IPS DF 6.9 (cell line): Measurements from ENCODE around the gene EFL1.

Experiments used
- DNase-seq: peaks from one replicate; pipeline ENCODE4 v3.0.0-alpha.2; 2013; ENCODE audit warnings: low read depth, low spot score
- H3K27ac ChIP-seq: one replicate; pipeline ENCODE4 v1.5.1; 2013; ENCODE audit warnings: low read length, control low read depth
- H3K27me3 ChIP-seq: 2 replicates; pipeline ENCODE4 v1.6.1; 2013; ENCODE audit warnings: mild to moderate bottlenecking, low read length; ENCODE audit not compliant: control insufficient read depth, insufficient read depth
- H3K36me3 ChIP-seq: 2 replicates; pipeline ENCODE4 v1.6.1; 2013; ENCODE audit warnings: low read length; ENCODE audit not compliant: control insufficient read depth, insufficient read depth
- H3K4me1 ChIP-seq: 2 replicates; pipeline ENCODE4 v1.6.1; 2013; ENCODE audit warnings: low read length; ENCODE audit not compliant: control insufficient read depth, insufficient read depth
- H3K4me3 ChIP-seq: 2 replicates; pipeline ENCODE4 v1.5.1; 2013; ENCODE audit warnings: mild to moderate bottlenecking, low read length
- H3K9me3 ChIP-seq: 2 replicates; pipeline ENCODE4 v1.6.1; 2013; ENCODE audit warnings: low read length, inconsistent platforms; ENCODE audit not compliant: control insufficient read depth, insufficient read depth
- WGBS: extraction: QIAGEN DNeasy Blood & Tissue Kit; methylation state at CpG from one replicate; pipeline ENCODE4 v1.1.7; 2013; ENCODE audit warnings: mixed read lengths, missing lambda C conversion rate; ENCODE audit not compliant: insufficient read length, insufficient coverage; 5-methylcytosine and 5-hydroxymethylcytosine counted together

The EFL1 gene

GRCh38 chr15:82108489-82109078, 153.9 kb downstream of the EFL1 start:
- WGBS, result no CpG with 5 or more reads among the region's 9 CpGs
- DNase-seq, result no peak

GRCh38 chr15:82106679-82107078, 155.9 kb downstream of the EFL1 start:
- no CpG with 5 or more reads among the region's 5 CpGs for WGBS
- no peak overlapping the region for H3K27ac ChIP-seq
- H3K4me1 ChIP-seq, result peaks cover 2% of the 10 kb centered on the region; the same call in 1 of the 2 replicates
- no peaks in the 10 kb centered on the region; the same call in 1 of the 2 replicates for H3K27me3 ChIP-seq
- DNase-seq, result no peak
- no peaks in the 10 kb centered on the region for H3K36me3 ChIP-seq
- no peak overlapping the region for H3K4me3 ChIP-seq
- H3K9me3 ChIP-seq, result no peaks in the 10 kb centered on the region

More at GRCh38 chr15:82108489-82109078, 153.9 kb downstream of the EFL1 start:
- Histone ChIP-seq H3K9me3 (no peaks in the 10 kb centered on the region), H3K4me1 (peaks cover 2% of the 10 kb centered on the region; the same call in 1 of the 2 replicates), H3K4me3 (no peak overlapping the region), H3K36me3 (no peaks in the 10 kb centered on the region), H3K27me3 (no peaks in the 10 kb centered on the region; the same call in 1 of the 2 replicates), H3K27ac (no peak overlapping the region)

- Histone ChIP-seq H3K27me3 (no peaks in the 10 kb centered on the region; the same call in 1 of the 2 replicates), H3K9me3 (no peaks in the 10 kb centered on the region), H3K27ac (no peak overlapping the region), H3K4me1 (peaks cover 2% of the 10 kb centered on the region), H3K4me3 (no peak overlapping the region), H3K36me3 (no peaks in the 10 kb centered on the region)
- WGBS, result no CpG with 5 or more reads among the region's 7 CpGs
- no peak for DNase-seq
Measured at GRCh38 chr15:82105451-82106215, 156.9 kb downstream of the EFL1 start.

GRCh38 chr15:82103468-82103867, 159.1 kb downstream of the EFL1 start:
- no peaks in the 10 kb centered on the region for H3K9me3 ChIP-seq
- H3K4me3 ChIP-seq, result no peak overlapping the region
- no peaks in the 10 kb centered on the region for H3K27me3 ChIP-seq
- DNase-seq, result no peak
- H3K4me1 ChIP-seq, result peaks cover 3% of the 10 kb centered on the region
- no peaks in the 10 kb centered on the region for H3K36me3 ChIP-seq
- no CpG with 5 or more reads among the region's 6 CpGs for WGBS
- no peak overlapping the region for H3K27ac ChIP-seq

- no peaks in the 10 kb centered on the region for H3K27me3 ChIP-seq
- WGBS, result no CpG with 5 or more reads among the region's 12 CpGs
- no peaks in the 10 kb centered on the region for H3K9me3 ChIP-seq
- no peak for DNase-seq
- H3K4me1 ChIP-seq, result peaks cover 1% of the 10 kb centered on the region; the same call in 1 of the 2 replicates
- no peak overlapping the region for H3K27ac ChIP-seq
- H3K4me3 ChIP-seq, result no peak overlapping the region
- no peaks in the 10 kb centered on the region for H3K36me3 ChIP-seq
Measured at GRCh38 chr15:82100111-82100929, 162.2 kb downstream of the EFL1 start.

GRCh38 chr15:82098674-82099073, 163.9 kb downstream of the EFL1 start:
- H3K36me3 ChIP-seq, result no peaks in the 10 kb centered on the region
- H3K4me1 ChIP-seq, result peaks cover 1% of the 10 kb centered on the region; the same call in 1 of the 2 replicates
- no peak overlapping the region for H3K4me3 ChIP-seq
- no peak overlapping the region for H3K27ac ChIP-seq
- no peaks in the 10 kb centered on the region for H3K27me3 ChIP-seq
- no peaks in the 10 kb centered on the region for H3K9me3 ChIP-seq
- no peak for DNase-seq
- no CpG with 5 or more reads among the region's 15 CpGs for WGBS

GRCh38 chr15:82095803-82096202, 166.7 kb downstream of the EFL1 start:
- DNase-seq, result no peak

GRCh38 chr15:82093774-82094211, 168.7 kb downstream of the EFL1 start:
- no peak for DNase-seq
- no CpG with 5 or more reads among the region's 13 CpGs for WGBS
- Histone ChIP-seq H3K36me3 (no peaks in the 10 kb centered on the region), H3K27me3 (no peaks in the 10 kb centered on the region), H3K27ac (no peak overlapping the region), H3K4me3 (no peak overlapping the region), H3K9me3 (no peaks in the 10 kb centered on the region), H3K4me1 (peaks cover 2% of the 10 kb centered on the region)

More at GRCh38 chr15:82095803-82096202, 166.7 kb downstream of the EFL1 start:
- no peaks in the 10 kb centered on the region for H3K9me3 ChIP-seq
- H3K4me1 ChIP-seq, result peaks cover 4% of the 10 kb centered on the region
- H3K27ac ChIP-seq, result no peak overlapping the region
- H3K36me3 ChIP-seq, result no peaks in the 10 kb centered on the region
- no peaks in the 10 kb centered on the region for H3K27me3 ChIP-seq
- H3K4me3 ChIP-seq, result no peak overlapping the region

GRCh38 chr15:82093325-82093724, 169.2 kb downstream of the EFL1 start:
- no peaks in the 10 kb centered on the region for H3K9me3 ChIP-seq
- DNase-seq, result no peak
- no CpG with 5 or more reads among the region's 5 CpGs for WGBS
- H3K27ac ChIP-seq, result no peak overlapping the region
- H3K27me3 ChIP-seq, result no peaks in the 10 kb centered on the region
- H3K4me1 ChIP-seq, result peaks cover 2% of the 10 kb centered on the region
- H3K36me3 ChIP-seq, result no peaks in the 10 kb centered on the region
- H3K4me3 ChIP-seq, result no peak overlapping the region

- no peaks in the 10 kb centered on the region for H3K36me3 ChIP-seq
- no peak for DNase-seq
- WGBS, result no CpG with 5 or more reads among the region's 3 CpGs
Measured at GRCh38 chr15:82091636-82092140, 170.8 kb downstream of the EFL1 start.

More at GRCh38 chr15:82091636-82092140, 170.8 kb downstream of the EFL1 start:
- Histone ChIP-seq H3K27ac (no peak overlapping the region), H3K27me3 (no peaks in the 10 kb centered on the region), H3K9me3 (no peaks in the 10 kb centered on the region), H3K4me3 (no peak overlapping the region), H3K4me1 (peaks cover 2% of the 10 kb centered on the region)
